Lung microvascular endothelial cell (primary cell): Measurements from ENCODE around the gene SHROOM3. TPM values are rescaled to one million over a fixed set of nuclear protein-coding genes. Genes with fewer than 3 reads are reported as not detected.

Source experiments
- DNase-seq, 2 donors: peaks; one replicate each; pipeline versions ENCODE4 v3.0.0 to v3.0.0-alpha.2; 2010; ENCODE audit warnings: low read depth in 2 of 2
- total RNA-seq: library from RNA; depleted of rRNA; stranded (reverse); fragments of >200 nt; gene quantifications from 2 replicates; pipeline ENCODE4 v1.2.1, GENCODE V29; 2014

Gene SHROOM3
- total RNA-seq, 1 donor from 2014 or later = under 0.01 TPM

- DNase-seq = no peak
Observed at GRCh38 chr4:76623217-76624045, 188.4 kb downstream of the SHROOM3 start.

- DNase-seq = peak in 1 of 2 donors; percentile 11
Observed at GRCh38 chr4:76624241-76624681, 189.2 kb downstream of the SHROOM3 start.

- DNase-seq = no peak
Observed at GRCh38 chr4:76624931-76625715, 190.1 kb downstream of the SHROOM3 start.

GRCh38 chr4:76626686-76627465 is 191.8 kb downstream of the SHROOM3 start:
- peak; percentile 14 to 35 for DNase-seq

GRCh38 chr4:76628251-76628650 is 193.2 kb downstream of the SHROOM3 start:
- DNase-seq = no peak

DNA sequence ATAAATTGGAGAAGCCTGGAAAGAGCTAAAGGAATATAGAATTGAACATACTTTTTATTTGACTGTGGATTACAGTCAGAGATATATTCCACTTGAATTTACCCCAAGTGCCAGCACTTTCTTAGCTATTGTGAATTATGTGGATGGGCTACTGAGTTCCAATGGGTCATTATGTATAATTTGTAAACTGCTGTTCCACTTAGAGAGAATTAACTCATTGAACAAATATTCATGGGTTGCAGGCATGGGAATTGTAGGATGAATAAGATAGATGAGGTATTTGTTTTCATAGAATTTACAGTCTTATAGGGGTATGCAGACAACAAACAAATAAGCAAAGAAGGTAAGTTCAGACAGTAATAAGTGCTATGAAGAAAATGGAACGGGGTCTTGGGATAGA is 195.7 kb downstream of the SHROOM3 start:
- DNase-seq = no peak

- DNase-seq = no peak
Observed at GRCh38 chr4:76634220-76634619, 199.2 kb downstream of the SHROOM3 start.

GRCh38 chr4:76637712-76638361 is 202.8 kb downstream of the SHROOM3 start:
- no peak for DNase-seq

DNA sequence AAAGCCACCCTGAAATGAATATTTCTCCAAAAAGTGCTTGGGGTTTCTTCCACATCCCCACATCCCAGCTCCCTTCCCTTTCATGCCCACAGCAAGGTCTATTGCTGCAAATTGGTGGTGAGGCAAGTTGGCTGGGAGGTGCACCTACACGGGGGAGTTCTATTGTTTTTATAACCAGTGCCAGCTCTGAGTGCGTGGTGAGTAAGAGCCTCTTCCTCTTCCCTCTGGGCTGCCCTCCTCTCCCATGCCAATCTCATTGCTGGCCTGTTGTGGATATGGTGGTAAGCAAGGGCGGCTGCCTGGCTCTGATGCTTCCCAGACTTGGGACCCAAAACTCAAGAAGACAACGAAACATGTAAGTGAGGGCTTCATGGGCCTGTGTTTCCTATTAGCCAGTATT is 204.3 kb downstream of the SHROOM3 start:
- peak in 1 of 2 donors; percentile 28 for DNase-seq

GRCh38 chr4:76640353-76640910 is 205.4 kb downstream of the SHROOM3 start:
- DNase-seq = no peak

DNA sequence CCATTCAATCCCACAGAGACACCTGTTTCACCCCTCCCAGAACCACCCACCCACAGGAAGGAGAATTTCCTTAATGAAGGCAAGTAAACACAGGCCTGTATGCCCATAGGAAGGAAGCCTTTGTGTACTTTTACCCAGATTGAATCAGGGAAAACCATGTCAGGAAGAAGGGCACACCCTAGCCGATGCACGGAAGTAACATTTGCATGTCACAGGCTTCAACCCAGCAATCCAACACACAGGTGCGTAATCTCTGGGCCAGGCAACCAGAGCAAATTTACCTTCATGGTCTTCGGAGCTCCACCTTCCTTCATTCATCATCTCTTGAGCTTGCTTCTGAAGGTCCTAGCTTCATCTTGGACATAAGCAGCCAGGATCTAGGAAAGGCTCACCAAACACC is 206.3 kb downstream of the SHROOM3 start:
- no peak for DNase-seq

- no peak for DNase-seq
Observed at GRCh38 chr4:76641758-76642157, 206.7 kb downstream of the SHROOM3 start.

DNA sequence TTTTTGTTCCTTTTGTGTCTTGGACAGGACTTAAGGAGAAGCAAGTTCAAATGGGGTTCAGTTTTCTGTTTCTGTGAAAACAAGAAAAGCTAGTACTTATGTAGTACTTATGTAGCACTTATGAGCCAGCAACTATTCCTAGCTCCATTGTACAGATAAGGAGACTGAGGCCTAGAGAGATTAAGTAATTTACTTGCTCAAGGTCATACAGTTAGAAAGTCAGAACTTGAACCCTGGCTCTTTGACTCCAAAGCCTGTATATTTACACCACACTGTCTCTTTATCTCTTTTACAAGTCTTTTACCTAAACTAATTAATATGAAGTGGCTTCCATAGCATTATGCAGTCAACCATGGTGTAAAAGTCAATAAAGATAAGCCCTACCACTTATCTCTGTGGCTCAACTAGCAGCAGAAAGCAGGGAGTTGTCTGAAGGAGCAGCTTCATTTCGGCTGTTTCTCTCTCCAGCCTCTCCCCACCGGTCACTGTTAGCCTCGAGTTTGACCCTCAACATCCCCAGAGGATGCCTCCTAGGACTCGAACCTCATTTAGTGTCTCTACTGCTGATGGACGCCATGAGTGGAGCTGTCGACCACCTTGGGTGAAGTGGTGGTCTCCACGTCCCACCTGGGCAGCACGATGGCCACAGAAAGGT is 209.9 kb downstream of the SHROOM3 start:
- DNase-seq = no peak

DNA sequence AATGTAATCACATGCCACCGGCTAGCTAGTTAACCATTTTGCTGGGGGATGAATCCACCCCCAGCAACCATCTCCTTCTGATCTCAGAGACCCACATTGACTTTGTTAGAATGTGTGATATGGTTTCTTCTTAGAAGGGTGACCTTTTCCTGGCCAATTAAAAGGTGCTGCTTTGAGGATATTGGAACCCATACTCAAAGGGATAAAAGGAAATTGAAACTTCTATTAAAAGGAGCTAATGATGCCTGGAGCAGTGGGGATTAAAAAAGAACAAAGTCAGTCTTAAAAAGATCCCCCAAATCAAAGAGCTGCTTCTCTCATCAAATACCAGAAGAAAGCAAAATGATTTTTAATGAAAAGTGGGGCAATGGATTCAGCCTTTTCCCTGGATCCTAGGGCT is 214.1 kb downstream of the SHROOM3 start:
- no peak for DNase-seq

- no peak for DNase-seq
Observed at GRCh38 chr4:76651616-76652015, 216.6 kb downstream of the SHROOM3 start.

DNA sequence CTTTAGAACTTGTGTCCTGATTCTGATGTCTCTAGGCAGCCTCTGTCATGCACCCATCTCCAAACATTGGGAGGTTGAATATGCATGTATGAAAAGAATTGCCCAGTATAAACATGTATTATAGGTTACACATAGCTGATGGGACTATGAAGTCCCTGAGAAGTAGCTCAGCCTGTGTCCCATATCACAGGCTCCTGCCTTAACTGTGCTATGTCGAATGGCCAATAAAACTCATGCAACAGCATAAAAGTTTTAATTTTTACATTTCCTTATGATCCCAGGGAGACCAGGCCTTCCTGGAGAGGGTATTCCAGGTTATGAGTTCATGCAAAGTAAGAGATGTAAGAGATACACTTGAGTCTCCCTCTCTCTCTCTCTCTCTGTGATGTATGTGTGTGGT is 217.4 kb downstream of the SHROOM3 start:
- DNase-seq = no peak

DNA sequence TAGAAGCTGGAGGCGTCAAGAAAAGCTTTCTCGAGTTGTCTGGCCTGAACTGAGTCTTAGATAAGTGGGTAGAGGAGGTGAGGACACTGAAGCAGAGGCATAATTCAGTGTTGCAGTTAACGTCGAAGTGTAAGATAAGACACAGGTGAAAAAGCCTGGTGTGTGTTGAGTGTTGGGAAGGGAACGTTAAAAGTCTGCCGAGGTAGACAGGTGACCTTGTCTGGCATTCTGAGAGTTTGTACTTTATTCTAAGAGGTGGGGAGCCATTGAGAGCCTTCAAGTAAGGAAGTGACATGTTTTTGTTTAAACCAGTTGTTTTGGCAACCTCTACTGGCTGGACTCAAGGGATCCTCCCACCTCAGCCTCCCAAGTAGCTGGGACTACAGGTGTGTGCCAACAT is 219.1 kb downstream of the SHROOM3 start:
- DNase-seq = no peak

DNA sequence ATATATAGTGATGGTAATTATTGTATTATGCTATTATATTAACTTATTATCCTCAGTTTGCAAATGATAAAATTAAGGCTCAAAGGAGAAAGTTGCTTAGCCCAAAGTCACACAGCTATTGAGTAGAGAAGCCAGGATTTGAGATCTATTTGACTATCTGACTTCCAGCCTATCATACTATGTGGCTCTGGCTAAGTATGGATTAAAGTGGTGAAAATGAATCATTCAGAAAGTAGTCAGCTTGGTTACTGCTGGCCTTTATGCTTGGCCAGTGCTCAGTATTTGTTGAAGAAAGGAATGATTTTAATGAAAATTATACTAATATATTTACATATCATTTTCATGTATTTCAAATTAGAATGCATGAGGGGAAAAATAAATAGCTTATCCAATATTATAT is 219.8 kb downstream of the SHROOM3 start:
- no peak for DNase-seq

DNA sequence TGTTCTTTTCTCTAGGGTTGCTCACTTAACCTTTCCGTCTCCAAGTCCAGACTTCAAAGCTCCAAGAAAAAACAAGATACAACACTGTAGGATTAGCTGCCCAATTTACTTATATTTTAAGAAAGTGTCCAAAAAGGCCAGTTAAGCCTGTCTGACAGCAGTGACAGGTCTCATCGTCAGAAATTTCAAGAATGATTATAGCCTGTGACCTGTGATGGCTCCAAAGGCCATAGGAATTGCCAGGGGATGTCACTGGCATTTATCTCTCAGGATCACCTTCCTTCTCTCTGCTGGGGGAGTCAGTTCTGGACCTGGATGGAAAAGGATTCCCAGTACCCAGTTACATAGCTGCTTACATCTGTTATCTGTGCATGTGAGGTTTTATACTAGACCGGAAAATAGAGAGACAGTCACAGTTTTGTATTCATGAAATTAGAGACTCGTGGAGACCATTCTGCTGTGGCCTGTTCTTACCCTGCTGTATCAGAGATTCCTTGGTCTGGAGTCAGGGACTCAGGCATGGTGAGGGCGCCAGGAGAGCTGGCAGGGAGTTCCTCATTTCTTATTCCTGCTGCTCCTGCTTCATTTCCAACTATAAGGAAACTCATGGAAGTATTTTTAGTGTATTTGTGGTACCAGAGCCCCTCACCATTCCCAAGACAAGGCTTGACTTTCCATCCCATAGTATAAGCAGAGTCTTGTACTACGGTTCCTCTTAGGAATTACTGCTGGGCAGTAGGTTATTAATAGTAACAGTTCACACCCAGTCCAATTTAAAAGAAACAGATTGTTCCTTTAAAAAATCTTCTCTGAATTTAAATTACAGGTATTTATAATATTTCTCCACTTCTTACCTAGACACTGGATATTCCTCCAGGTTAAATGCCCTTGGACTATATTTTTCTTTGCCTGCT is 220.8 kb downstream of the SHROOM3 start:
- no peak for DNase-seq
